Heart right ventricle (tissue), 16 donors: ENCODE measurements around the gene KIAA0825. TPM values are rescaled to one million over a fixed set of nuclear protein-coding genes. Genes with fewer than 3 reads are reported as not detected.

Experiments used
- ATAC-seq, 8 donors: fragments of 200-7000 bp; cut with Tn5 transposase; one replicate each; pipeline ENCODE4 v1.9.1; 2020; ENCODE audit warnings: mild to moderate bottlenecking in 8 of 8, moderate library complexity in 8 of 8, moderate number of reproducible peaks in 1 of 8
- DNase-seq, 2 donors: peaks; one replicate each; pipeline ENCODE4 v3.0.0-alpha.2; 2020
- H3K27ac ChIP-seq, 10 donors: fragments of 200-600 bp; sonication (generic) in 2 of 10; one replicate each; pipeline versions ENCODE4 v1.5.0 to v1.8.0; 2020 to 2022; ENCODE audit warnings: mild to moderate bottlenecking in 3 of 10
- H3K27me3 ChIP-seq, 7 donors: fragments of 200-600 bp; one replicate each; pipeline ENCODE4 v1.8.0; 2021 to 2022; ENCODE audit warnings: mild to moderate bottlenecking in 2 of 7
- H3K36me3 ChIP-seq, 9 donors: fragments of 200-600 bp; sonication (generic) in 1 of 9; one replicate each; pipeline versions ENCODE4 v1.5.0 to v1.8.0; 2020 to 2022; ENCODE audit warnings: mild to moderate bottlenecking in 2 of 9
- H3K4me1 ChIP-seq, 9 donors: fragments of 200-600 bp; sonication (generic) in 1 of 9; one replicate each; pipeline versions ENCODE4 v1.5.0 to v1.8.0; 2020 to 2022; ENCODE audit warnings: mild to moderate bottlenecking in 4 of 9
- H3K4me3 ChIP-seq, 10 donors: fragments of 200-600 bp; sonication (generic) in 2 of 10; one replicate each; pipeline versions ENCODE4 v1.5.0 to v1.8.0; 2020 to 2022; ENCODE audit warnings: mild to moderate bottlenecking in 7 of 10, moderate library complexity in 2 of 10
- H3K9me3 ChIP-seq, 11 donors: fragments of 200-600 bp in 10 of 11; sonication (generic) in 2 of 11; one replicate each; pipeline versions ENCODE4 v1.5.0 to v1.8.0; 2013 to 2022; ENCODE audit warnings: mild to moderate bottlenecking in 2 of 11, control low read depth in 1 of 11, moderate library complexity in 1 of 11
- CTCF ChIP-seq, 9 donors: fragments of 200-600 bp; sonication (generic) in 2 of 9; IDR thresholded peaks; one replicate each; pipeline versions ENCODE4 v1.5.0 to v1.8.0; 2021 to 2022; ENCODE audit warnings: antibody characterized with exemption in 9 of 9, mild to moderate bottlenecking in 5 of 9, moderate library complexity in 1 of 9
- whole genome bisulfite sequencing, 2 donors: extraction: QIAGEN DNeasy Blood & Tissue Kit; methylation state at CpG; one replicate each; pipeline ENCODE4 v1.1.7; 2013; ENCODE audit warnings: inconsistent platforms in 1 of 2; 5-methylcytosine and 5-hydroxymethylcytosine counted together
- intact Hi-C, 10 donors: fragments of 100-400 bp; cut with DNase I; formaldehyde crosslinking; loops; one replicate each; pipeline versions ENCODE4 v1.11.1 to v1.14.2; 2022
- polyA plus RNA-seq, 2 donors: library from polyadenylated mRNA; stranded (reverse); fragments of 200-250 nt; gene quantifications; one replicate each; pipeline ENCODE4 v1.2.3, GENCODE V29; 2013
- total RNA-seq, 10 donors: library from RNA; stranded (reverse); fragmentation: NEBNext Ultra II Directional in 3 of 10; extraction: Animal tissue kit (Norgen Biotek cat#: 25700) in 3 of 10; gene quantifications; one replicate each; pipeline versions ENCODE4 v1.2.1 to v1.2.4, GENCODE V29; 2021 to 2023
- donor health status: Arrhythmogenic right ventricular cardiomyopathy.
- donor health status: ischemic (EF 13 %, LVEDD 7.1; RV severe dilation, severe dysfunction).
- donor health status: healthy with polysubstance abuse.
- donor health status: DM: no; HTN: yes; CAD: no.
- donor health status: DM: no; HTN: no; CAD: no.
- donor health status: ischemic (EF 25% LVEDD 6.9; RV normal size, moderate dysfunction).
- donor health status: ischemic (EF 25% LVEDD 5.7; RV mildly dilated, moderate dysfunction).
- donor health status: healthy.
- donor health status: DM: yes; HTN: yes; CAD: no.
- donor health status: Ischemic cardiomyopathy.
- donor health status: ischemic (EF 35%, LVEDD 5.7; RV mildly dilated, moderate dysfunction).
- donor health status: nonischemic (EF 11% LVEDD 7.7; RV severe dilation, severe dysfunction).
- donor health status: DM: yes; HTN: yes; CAD: no.
- donor health status: PGD.
- donor health status: ischemic (EF 29% LVEDD 5.4; RV normal size, mild dysfunction).
- donor health status: nonischemic (EF 23%, LVEDD 6.1; RV moderate dilation, normal function).

The KIAA0825 gene
- total and polyA plus RNA-seq, 12 donors: 0.36 to 3.5 (median 2.4) TPM

DNA sequence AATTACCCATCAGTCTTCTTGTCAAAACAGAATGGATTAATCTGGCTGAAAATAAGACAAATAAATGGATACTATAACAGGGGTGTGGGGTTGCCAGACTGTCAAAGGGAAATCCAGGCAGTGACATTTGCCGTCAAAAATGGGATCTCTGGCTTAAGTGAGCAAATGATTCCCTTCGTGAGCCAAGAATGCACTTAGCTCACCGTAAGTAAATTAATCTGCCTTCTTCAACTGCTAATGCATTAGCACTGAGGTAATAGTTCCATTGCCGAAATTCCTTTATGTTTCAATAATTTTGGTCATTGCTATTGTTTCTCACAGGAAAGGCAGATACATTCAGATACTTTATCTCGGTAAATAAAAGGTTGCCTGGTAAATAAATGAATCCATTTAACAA lies 377.8 kb downstream of the KIAA0825 start:
- DNase-seq: no peak
- TF ChIP-seq CTCF (IDR thresholded peaks at IDR 0.05): no peak
- Histone ChIP-seq H3K27me3 (no peaks in the 10 kb centered on the region), H3K36me3 (no peaks in the 10 kb centered on the region), H3K27ac (no peak overlapping the region), H3K4me3 (no peak overlapping the region), H3K4me1 (peaks cover 0 to 10% (median 0%) of the 10 kb centered on the region in 9 donors), H3K9me3 (peaks cover 0 to 12% (median 0%) of the 10 kb centered on the region in 11 donors)
- no peak for ATAC-seq
- 58% methylated on average over 5 of the region's 5 CpGs for WGBS, 2 donors
- intact Hi-C loops: no loop called here

- ATAC-seq (no peak), DNase-seq (no peak)
- 75 to 79% methylated on average over 3 of the region's 3 CpGs for WGBS, 2 donors
- Histone ChIP-seq H3K36me3 (no peaks in the 10 kb centered on the region), H3K4me3 (no peak overlapping the region), H3K9me3 (peaks cover 0 to 17% (median 0%) of the 10 kb centered on the region in 11 donors), H3K27me3 (no peaks in the 10 kb centered on the region), H3K27ac (no peak overlapping the region), H3K4me1 (peaks cover 0 to 10% (median 0%) of the 10 kb centered on the region in 9 donors)
- intact Hi-C loops: no loop called here
- TF ChIP-seq CTCF (IDR thresholded peaks at IDR 0.05): no peak
Measured at GRCh38 chr5:94240134-94240533, 378.3 kb downstream of the KIAA0825 start.

DNA sequence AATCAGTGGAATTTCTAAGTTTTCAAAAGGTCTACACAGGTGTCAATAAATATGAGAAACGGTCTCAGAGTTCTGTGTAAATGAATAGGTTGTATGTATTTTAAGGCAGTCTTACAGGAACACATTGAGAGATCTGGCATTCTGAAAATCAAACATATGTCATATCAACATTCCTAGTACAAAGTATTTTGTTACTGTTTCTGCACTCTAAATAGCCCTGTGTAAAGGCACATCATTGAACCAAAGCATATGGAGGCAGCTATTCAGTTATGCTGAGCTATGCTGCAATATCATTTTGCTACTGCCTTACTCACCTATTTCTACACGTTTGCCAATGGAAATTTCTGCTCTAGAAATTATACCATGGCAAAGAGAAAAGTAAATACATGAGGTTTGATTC lies 379.1 kb downstream of the KIAA0825 start:
- Histone ChIP-seq H3K36me3 (no peaks in the 10 kb centered on the region), H3K4me1 (peaks cover 0 to 10% (median 0%) of the 10 kb centered on the region in 9 donors), H3K9me3 (peaks cover 0 to 25% (median 0%) of the 10 kb centered on the region in 11 donors), H3K27ac (no peak overlapping the region), H3K4me3 (no peak overlapping the region), H3K27me3 (no peaks in the 10 kb centered on the region)
- intact Hi-C loops: no loop called here
- whole genome bisulfite sequencing, 2 donors: 62 to 68% methylated on average over 2 of the region's 2 CpGs
- DNase-seq (no peak), ATAC-seq (no peak)
- no peak for TF ChIP-seq CTCF (IDR thresholded peaks at IDR 0.05)

DNA sequence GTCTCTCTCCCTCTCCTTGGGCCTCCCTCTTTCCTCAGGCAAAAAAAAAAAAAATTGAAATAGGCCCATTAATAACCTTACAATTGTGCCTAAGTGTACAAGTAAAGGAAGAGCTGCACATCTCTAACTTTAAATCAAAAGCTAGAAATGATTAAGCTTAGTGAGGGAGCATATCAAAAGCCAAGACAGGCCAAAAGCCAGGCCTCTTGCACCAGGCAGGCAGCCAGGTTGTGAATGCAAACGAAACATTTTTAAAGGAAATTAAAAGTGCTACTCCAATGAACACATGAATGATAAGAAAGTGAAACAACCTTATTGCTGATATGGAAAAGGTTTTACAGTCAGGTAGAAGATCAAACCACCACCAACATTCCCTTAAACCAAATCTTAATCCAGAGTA lies 383.4 kb downstream of the KIAA0825 start:
- H3K27me3 ChIP-seq: no peaks in the 10 kb centered on the region
- no peak for ATAC-seq
- TF ChIP-seq CTCF (IDR thresholded peaks at IDR 0.05): no peak
- WGBS, 2 donors: 58 to 78% methylated on average over 1 of the region's 1 CpG
- H3K36me3 ChIP-seq: no peaks in the 10 kb centered on the region
- intact Hi-C loops: no loop called here
- no peak for DNase-seq
- no peaks in the 10 kb centered on the region for H3K4me1 ChIP-seq
- no peak overlapping the region for H3K27ac ChIP-seq
- H3K4me3 ChIP-seq: no peak overlapping the region
- H3K9me3 ChIP-seq: peaks cover 0 to 26% (median 0%) of the 10 kb centered on the region in 11 donors
